Activated effector memory CD4-positive, alpha-beta T cell treated with Interleukin-2 at 50 U/mL for 16 hours (primary cell): Measurements from ENCODE around the gene ABHD6.
"Not testable (repeated sequence)": the region's sequence is repeated elsewhere in the genome, so short reads cannot be mapped to it uniquely, and the experiment has no call there.

Source experiments
- DNase-seq: peaks from one replicate; pipeline ENCODE4 v3.0.0-alpha.2; 2020

ABHD6 gene

DNA sequence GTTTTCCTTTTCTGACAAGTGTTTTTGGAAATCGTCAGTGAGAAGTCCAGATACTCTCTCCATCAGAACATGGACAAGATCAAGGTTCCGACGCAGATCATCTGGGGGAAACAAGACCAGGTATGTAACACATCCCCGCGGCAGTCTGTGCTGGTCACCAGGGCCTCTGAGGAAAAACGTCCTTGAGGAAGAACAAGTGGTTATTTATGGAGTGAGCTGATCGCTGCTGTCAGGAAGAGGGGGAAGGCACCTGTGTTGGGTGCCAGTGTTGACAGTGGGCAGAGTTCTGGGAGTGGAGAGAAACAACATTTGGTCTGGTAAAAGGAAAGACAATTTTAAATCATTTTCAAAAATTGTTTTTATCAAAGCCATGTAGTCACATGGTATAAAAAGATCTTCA lies 47.7 kb downstream of the ABHD6 start:
- no peak for DNase-seq

DNA sequence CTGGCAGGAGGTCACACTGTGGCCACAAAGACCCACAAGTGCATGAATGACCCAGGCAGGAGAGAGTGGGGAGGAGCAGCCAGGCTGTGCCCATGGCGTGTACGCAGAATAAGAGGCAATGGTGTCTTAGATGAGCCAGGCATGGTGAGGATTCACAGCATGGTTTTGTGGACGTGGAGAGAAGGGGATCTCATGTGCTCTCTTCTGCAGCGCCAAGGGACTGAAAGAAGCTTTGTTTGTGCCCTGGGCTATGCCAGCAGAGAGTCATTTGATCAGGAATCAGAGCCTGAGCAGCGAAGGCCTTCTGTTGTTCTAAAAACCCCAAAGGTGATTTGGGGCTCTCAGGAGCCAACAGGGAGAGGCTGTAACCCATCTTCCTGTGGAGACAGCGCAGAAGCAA lies 49.8 kb downstream of the ABHD6 start:
- no peak for DNase-seq

DNA sequence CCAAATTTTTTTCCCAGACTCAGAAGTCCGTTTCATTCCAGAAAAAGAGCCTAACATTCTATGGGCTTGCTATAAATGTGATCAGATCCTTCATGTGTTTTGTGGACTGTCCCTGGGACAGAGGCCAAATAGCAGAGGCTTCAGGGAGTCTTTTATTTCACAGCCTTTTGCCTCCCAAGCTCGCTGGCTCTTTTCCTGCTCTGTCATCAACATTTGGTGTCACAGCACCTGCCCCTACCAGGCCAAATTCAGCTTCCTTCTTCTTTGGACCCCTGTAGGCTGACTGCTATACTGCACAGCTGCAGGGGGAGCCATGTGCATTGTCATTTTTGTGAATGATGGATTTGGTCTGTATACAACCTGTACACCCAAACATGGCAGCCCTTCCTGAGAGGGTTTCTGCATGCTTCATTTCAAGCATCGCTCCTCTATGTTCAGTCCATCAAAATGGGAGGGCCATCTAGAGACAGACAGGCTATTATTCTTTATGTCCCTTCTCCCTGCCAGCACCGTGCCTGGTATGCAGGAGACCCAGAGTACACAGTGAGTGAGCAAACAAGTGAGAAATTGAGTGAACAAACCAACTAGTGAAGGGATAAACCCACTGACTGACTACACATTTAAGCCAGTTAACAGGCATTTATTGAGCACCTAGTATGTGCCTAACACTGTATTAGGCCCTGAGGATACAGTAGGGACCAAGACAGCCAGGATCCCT lies 50.6 kb downstream of the ABHD6 start:
- DNase-seq, result no peak

DNA sequence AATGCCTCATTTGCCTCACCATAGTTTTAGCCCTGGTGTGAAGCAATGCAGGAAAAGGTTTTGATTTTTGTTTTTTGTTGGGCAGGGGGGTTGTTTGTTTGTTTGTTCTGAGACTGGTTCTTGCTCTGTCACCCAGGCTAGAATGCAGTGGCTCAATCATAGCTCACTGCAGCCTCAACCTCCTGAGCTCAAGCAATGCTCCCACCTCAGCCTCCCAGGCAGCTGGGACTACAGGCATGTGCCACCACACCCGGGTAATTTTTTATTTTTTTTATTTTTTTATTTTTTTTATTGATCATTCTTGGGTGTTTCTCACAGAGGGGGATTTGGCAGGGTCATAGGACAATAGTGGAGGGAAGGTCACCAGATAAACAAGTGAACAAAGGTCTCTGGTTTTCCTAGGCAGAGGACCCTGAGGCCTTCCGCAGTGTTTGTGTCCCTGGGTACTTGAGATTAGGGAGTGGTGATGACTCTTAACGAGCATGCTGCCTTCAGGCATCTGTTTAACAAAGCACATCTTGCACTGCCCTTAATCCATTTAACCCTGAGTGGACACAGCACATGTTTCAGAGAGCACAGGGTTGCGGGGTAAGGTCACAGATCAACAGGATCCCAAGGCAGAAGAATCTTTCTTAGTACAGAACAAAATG lies 51.5 kb downstream of the ABHD6 start:
- DNase-seq, result not testable (repeated sequence)

DNA sequence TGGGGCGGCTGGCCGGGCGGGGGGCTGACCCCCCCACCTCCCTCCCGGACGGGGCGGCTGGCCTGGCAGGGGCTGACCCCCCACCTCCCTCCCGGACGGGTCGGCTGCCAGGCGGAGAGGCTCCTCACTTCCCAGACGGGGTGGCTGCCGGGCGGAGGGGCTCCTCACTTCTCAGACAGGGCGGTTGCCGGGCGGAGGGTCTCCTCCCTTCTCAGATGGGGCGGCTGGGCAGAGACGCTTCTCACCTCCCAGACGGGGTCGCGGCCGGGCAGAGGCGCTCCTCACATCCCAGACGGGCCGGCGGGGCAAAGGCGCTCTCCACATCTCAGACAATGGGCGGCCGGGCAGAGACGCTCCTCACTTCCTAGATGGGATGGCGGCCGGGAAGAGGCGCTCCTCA lies 52.9 kb downstream of the ABHD6 start:
- DNase-seq, result not testable (repeated sequence)

DNA sequence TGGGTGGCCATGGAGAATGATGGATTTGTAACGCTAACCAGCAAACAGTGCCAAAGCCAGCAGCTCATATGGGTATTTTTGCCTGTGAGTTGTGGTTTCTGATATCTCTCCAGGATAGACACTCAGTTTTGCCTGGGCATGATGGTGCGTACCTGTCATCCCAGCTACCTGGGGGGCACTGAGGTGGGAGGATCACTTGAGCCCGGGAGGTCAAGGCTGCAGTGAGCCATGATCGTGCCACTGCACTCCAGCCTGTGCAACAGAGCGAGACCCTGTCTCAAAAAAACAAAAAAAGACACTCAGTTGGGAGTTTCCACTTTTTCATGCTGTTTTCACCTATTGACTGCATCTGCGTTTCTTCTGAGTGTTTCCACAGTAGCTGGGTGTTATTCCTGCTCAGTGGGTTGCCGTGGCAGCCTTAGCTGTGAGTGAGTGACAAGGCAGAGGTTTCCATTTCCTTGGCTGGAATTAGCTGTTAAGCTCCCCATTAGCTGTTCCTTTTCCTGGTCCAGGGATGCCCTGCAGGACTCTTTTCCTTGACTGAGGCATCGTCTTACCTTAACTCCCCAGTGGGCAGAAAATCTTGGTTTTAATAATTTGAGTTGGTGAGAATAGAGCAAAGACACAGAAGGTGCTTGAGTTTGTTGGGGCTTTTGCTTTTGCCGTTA lies 54.2 kb downstream of the ABHD6 start:
- DNase-seq, result no peak

DNA sequence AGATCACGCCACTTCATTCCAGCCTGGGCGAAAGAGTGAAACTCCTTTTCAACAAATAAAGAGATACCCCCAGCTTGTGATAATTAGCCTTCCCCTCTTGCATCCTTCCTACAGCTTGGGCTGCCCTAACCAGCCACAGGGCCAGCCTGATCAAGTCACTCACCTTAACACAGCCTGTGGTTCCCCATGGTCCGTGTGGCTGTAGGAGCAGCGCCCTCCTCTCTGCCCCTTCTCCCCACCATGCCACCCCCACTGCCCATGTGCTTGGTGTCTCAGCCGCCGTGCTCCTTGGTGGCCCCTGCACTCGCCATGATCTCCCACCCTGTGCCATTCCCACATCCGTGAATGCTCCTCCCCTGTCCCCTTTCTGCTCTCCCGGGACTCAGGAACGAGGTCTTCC lies 55.3 kb downstream of the ABHD6 start:
- no peak for DNase-seq

DNA sequence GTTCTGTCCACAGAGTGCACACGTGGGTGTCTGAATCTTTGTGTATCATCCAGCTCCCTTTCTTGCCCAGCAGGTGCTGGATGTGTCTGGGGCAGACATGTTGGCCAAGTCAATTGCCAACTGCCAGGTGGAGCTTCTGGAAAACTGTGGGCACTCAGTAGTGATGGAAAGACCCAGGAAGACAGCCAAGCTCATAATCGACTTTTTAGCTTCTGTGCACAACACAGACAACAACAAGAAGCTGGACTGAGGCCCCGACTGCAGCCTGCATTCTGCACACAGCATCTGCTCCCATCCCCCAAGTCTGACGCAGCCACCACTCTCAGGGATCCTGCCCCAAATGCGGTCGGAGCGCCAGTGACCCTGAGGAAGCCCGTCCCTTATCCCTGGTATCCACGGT lies 55.9 kb downstream of the ABHD6 start:
- DNase-seq, result no peak

DNA sequence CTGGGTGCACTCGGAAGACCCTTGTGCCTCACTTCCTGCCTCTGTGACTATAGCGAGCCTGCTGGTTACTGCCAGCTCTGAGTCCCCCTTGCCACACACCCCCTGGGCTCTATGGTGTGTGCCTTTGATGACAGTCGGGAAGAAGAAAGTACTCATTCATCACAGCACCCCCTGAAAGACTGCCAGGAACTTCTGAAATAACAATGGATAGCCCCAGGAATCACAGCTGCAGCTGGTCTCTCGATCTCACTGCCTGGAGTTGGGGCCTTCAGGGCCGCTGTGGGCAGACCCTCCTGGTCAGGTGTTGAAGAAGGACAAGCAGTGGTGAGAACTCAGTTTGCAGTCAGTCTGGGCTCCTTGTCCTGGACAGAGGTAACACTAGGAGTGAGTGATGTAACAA lies 58.7 kb downstream of the ABHD6 start:
- DNase-seq, result no peak

DNA sequence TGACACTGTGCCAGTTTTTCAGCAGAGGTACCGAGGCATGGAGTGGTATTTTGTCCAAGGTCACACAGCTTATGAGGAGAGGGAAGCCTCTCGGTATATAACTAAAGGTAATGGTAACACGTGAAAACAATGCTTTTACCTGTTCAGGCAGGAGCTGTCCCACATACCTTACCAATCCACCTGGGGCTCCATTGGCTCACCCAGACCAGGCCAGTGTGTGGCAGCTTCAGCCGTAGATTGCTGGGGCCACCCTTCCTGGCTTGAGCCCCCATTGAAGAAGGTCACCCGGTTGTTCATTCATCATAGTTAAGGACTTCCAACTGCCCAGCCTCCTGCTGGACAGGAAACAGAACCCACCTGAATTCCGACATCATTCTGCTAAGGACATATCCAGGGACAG lies 59.3 kb downstream of the ABHD6 start:
- DNase-seq, result no peak

DNA sequence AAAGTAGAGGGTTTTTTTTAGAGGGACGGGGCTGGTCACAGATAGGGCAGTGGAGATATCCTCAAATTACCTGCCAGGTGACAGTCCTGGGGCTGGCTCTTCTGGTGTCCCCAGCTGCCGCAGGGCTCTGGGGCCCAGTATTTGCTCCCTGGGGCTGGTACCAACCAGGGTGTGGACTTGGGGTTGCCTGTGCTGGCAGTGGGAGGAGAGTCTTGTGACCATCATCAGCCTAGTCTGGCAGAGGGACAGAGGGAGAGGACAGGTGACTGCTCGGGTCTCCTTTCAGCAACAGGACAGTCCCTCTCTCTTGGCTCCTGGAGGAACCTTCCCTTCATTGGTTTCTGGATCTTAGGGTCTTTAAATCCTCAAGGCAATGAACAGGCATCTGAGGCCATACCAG lies 60.6 kb downstream of the ABHD6 start:
- DNase-seq, result no peak

DNA sequence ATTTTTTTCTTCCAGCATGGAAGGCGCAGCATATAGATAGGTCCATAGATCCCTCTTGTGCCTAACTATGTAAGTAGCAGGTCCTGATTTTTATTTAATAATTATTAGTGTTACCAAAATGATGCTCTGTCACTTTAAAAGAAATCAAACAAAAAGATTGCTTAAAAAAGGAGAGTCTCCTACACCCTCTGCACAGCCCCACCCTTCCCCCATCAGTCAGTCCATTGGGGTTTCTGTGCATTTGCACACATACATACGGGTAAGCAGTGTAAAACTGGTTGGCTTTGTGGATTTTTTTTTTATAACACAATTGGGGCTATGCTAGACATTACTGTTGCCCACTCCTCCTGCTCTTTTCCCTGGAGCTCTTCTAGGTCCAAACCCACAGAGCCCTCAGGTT lies 61.5 kb downstream of the ABHD6 start:
- DNase-seq, result no peak

DNA sequence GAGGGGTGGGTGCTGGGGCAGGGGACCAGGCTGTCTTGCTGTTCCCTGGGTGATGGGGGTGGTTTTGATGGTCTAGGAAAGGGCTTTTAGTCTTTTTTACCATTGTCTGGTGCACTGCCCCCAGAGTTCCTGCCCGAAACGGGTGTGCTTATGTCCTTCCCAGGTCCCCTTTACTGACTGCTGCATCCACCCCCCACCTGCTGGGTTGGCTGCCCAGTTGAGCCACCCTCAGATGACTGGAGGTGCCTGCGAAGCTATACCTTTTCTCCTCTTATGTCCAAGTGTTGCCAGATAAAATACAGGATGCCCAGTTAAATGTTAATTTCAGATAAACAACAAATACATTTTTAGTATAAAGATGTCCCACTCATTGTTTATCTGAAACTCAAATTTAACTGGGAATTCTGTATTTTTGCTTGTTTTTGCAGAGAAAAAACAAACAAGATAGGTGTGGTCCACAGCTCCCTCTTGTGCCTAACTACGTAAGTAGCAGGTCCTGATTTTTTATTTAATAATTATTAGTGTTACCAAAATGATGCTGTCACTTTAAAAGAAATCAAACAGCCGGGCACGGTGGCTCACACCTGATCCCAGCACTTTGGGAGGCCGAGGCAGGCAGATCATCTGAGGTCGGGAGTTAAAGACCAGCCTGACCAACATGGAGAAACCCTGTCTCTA lies 62.4 kb downstream of the ABHD6 start:
- no peak for DNase-seq

DNA sequence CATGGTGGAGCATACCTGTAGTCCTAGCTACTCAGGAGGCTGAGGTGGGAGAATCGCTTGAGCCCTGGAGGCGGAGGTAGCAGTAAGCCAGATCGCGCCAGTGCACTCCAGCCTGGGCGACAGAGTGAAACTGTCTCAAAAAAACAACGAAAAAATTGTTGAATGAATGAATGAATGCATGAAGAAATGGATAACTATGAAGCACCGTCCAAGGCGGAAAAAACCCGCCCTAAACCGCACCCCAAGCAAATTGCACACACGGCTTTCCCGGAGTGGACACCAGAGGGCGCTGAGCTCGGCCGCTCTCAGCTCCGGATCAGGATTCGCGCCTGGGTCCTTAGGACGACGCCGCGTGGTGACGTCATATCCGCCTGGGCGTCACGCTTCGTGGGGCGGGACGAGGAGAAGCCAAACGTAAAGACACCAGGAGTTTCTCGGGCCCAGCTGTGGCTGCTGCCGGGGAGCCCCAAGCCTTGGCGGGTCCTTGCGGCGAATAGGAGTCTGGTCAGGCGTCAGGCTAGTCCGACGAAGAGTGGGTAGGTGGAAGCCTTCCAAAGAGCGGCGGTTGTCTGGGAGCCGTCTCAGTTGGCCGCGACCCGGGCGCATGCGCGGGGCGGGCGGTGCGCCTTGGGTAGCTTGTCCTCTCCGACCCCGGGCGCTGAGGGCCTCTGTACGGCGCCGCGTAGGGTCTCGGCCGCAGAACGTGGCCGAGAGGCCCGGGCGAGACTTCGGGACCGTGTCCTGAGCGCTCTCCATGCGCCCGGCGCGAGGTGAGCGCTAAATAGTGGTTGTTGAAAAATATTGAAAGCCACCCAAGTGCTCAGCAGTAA lies 68.5 kb downstream of the ABHD6 start, which contains the start of the genes HTD2 and RPP14:
HTD2 (plus strand) TSS at position 639 of the 830 bp plus-strand sequence. CDS start 11,094 bp downstream, outside the sequence.
RPP14 (plus strand) TSS at position 364 of the 830 bp plus-strand sequence. CDS start 4,085 bp downstream, outside the sequence.
- peak; percentile 97 for DNase-seq

DNA sequence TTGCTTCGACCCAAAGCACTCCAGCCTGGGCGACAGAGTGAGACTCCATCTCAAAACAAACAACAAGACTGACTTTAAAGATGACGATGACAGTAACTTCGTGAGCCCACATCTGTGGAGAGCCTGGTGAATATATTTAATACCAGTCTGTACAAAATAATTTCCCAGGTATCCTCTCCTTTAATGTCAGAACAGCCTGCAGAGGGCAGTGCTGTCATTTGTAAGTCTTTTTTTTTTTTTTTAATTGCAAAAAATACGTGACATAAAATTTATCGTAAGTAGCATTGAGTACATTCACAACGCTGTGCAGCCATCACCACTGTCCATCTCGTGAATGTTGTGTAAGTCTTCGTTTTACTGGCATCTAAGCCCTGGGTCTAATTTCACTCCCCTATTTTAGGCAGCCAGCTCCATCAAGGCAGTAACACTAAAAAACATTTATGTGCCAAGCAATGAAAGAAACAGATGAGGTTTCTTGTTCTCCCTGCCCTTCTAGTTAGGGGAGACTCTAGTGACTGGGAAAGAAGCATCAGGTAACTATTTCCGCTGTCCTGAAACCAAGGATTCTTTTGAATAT lies 70.1 kb downstream of the ABHD6 start:
- no peak for DNase-seq

DNA sequence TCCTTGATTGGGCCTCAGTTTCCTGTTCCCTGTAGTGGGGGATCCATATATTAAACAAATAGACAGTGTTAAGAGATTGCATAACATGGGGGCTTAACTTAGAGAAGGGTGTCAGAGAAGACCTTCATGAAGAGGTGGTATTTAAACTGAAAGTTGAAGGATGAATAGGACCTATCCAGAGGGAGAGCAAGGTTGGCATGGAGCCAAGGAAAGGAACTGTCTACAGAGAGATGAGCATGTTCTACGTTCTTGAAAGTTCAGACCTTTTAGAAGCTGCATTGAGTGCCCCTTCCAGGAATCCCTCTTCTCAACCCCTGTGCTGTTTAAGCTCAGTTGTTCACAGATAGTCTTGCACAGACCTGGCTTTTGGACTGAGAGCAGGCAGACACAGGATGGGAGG lies 71.1 kb downstream of the ABHD6 start:
- no peak for DNase-seq

DNA sequence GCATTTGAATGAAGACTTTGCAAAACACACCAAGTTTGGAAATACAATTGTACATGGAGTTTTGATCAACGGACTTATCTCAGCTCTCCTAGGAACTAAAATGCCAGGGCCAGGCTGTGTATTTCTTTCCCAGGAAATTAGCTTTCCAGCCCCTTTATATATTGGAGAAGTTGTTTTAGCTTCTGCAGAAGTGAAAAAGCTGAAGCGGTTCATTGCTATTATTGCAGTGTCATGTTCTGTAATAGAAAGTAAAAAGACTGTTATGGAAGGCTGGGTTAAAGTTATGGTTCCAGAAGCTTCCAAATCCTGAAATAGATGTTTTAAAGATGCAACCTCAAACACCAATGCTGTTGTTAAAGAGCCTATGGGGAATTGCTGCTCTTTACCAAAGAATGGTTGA lies 80.2 kb downstream of the ABHD6 start:
- DNase-seq, result no peak

DNA sequence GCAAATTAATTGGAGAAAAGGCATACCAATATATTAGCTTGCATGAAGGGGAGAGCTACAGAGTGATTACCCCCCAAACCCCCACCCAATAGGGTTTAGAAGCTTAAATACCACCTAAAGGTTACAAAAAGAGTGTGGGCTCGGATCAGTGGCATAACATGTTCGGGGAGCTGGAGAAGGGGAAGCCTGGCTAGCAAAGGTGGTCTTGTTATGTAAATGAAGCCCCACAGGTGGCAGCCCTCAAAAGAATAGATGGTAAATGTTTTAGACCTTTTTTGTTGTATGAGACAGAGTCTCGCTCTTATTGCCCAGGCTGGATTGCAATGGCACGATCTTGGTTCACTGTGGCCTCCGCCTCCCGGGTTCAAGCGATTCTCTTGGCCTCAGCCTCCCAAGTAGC lies 84.2 kb downstream of the ABHD6 start:
- DNase-seq, result no peak

DNA sequence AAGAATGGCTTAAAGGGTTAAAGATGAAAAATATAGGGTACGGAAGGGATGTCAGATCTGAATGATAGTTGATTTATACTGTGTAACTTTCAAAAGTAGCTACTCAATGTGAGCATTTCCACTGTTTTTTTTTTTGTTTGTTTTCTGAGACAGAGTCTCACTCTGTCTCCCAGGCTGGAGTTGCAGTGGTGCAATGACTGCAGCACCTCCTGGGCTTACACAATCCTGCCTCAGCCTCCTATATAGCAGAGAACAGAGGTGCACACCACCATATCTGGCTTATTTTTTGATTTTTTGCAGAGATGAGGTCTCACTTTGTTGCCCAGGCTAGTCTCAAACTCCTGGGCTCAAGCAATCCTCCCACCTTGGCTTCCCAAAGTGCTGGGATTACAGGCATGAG lies 85.2 kb downstream of the ABHD6 start:
- DNase-seq, result no peak

DNA sequence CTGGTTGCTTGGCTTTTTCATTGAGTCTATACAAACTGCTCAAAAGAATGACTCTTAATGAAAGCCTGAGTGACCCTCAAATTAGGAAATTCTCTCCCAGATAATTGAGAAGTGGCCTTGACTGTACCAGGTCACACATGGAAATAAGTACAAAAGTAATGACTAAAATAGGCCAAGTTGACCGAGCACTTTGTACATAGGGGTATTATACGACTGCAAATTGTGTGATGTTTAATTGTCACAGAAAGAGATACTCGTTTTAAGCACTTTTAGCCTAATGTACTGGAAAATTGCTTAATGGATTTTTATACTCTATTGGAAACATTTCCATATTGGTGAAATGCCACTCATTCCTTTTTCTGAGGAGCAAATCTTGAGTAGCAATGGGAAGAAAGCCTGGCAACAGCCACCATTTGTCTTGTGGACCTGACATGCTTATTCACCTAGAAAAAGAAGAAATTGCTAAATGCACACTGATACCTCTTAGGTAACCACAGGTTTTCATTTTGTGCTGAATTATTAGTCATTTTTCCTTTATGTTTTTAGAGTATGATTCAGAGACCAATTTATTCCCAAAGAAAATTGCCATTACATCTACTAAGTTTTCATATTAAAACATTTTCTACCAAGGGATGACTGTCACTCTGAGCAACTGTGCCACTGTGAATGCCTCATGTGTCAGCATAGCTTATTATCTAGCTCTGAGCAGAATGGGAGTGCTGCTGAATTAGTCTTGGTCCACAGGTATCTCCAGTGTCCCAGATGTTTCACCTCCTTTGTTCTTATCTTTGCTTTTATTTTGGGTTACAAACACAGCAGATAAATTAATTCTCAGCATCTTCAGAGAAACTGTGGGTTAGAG lies 86.2 kb downstream of the ABHD6 start:
- DNase-seq, result no peak
